ENCODE measurements around the gene ICAM1. TPM values are rescaled to one million over a fixed set of nuclear protein-coding genes. Genes with fewer than 3 reads are reported as not detected.

Gene ICAM1
- polyA plus RNA-seq, 1 of the 3 experiments (the other 2 are of a cell fraction), result 14.5 TPM

DNA sequence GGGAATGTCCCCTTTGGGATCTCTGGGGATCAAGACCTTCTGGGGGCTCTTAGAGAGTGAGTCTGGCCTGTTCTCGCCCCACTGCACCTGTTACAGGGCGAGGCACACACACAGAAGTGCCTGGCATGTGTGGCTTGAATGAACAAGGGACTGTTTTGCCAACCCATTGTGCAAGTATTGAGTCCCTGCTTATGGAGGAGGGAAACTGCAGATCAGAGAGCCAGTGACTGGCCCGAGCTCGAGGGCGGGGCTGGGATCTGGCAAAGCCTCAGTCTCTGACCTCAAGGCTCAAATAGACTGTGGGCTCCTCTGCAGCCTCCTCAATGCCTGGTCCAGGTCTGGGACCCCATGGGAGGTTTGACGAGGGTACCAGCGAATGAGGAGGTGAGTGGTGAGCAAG is 56.9 kb downstream of the ICAM1 start:
- Histone ChIP-seq H2AFZ (ENCODE audit: low read depth) (no peak overlapping the region), H3K36me3 (replicated peaks in 1 of 2; ENCODE audit: control insufficient read depth in 1 of 2, insufficient read depth in 2 of 2, low read length in 1 of 2) (peaks cover 36 to 39% of the 10 kb centered on the region in 2 experiments), H3K9me3 (no peaks in the 10 kb centered on the region), H3K4me1 (ENCODE audit: control insufficient read depth in 1 of 2, insufficient read depth in 2 of 2, low read depth in 1 of 2, low read length in 1 of 2) (peaks cover 0 to 7% of the 10 kb centered on the region in 2 experiments; a peak in 1 of 4 replicates), H3K4me2 (no peak overlapping the region), H3F3A (replicated peaks; ENCODE audit: insufficient read depth) (no peaks in the 10 kb centered on the region), H3K27me3 (ENCODE audit: insufficient read depth) (no peaks in the 10 kb centered on the region), H4K20me1 (ENCODE audit: insufficient read depth) (peaks cover 32% of the 10 kb centered on the region), H3K9ac (no peak overlapping the region), H3K27ac (ENCODE audit: low read depth in 2 of 2, low read length in 1 of 2) (no peak overlapping the region), H3K4me3 (ENCODE audit: low read depth in 2 of 2, low read length in 1 of 2) (no peak overlapping the region), H3K79me2 (ENCODE audit: insufficient read depth) (peaks cover 60% of the 10 kb centered on the region), H3K9me2 (no peaks in the 10 kb centered on the region)
- no peak for TF ChIP-seq NRF1 (IDR thresholded peaks at IDR 0.05; ENCODE audit: low read depth, low read length)
- 95% methylated on average over 7 of the region's 7 CpGs for WGBS (ENCODE audit: low lambda C conversion rate)
- no peak for DNase-seq
- POLR2A ChIA-PET, result interaction anchor here (2.0 kb wide), 1 partner anchor 53 kb away, joined by 7 read pairs; the partner anchor contains the start of gene TYK2
- CTCF ChIA-PET, result no interaction called here

DNA sequence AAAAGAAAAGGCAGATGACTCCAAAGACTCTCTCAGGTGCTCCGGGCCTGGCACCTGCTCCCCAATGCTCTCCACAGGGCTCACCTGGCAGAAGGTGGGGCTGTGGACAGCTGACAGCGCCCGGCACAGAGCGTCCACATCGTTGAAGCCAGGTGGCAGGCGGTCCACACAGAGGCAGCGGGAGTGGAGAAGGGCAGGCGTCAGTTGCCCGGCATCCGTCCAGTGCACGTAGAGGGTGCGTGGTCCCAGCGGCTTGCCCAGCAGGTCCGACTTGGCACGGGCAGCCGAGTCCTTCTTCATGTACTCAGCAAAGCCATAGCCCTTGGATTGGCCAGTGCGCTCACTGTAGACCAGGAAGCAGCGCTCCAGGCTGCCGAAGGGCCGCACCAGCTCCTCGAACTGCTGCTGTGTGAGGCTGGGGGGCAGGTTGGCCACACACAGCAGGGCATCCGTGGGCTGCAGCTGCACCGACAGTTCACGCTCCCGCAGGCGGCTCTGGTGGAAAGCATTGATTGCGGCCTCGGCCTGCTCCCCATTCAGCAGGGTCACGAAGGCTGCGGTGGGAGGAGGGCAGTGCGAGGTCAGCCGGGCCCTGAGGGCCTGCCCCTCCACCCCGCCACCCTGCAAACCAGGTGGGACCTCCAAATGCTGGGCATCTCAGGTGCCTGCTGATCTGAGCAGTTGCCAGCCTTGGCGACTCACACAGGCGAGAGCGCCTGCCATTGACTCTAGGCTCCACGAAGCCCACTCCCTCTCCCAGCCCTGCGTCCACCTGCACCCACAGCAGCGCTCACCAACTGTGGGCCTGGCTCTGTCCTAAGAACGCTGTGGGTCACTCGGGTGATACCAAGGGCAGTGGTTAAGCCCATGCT is 57.9 kb downstream of the ICAM1 start:
- DNase-seq, result no peak
- ChIA-PET CTCF (no interaction called here), POLR2A (no interaction called here)
- H3K27me3 ChIP-seq (ENCODE audit: insufficient read depth), result no peaks in the 10 kb centered on the region
- no peak overlapping the region for H3K4me2 ChIP-seq
- no peaks in the 10 kb centered on the region for H3K9me3 ChIP-seq
- peaks cover 0 to 10% of the 10 kb centered on the region in 2 experiments; a peak in 1 of 4 replicates for H3K4me1 ChIP-seq (ENCODE audit: control insufficient read depth in 1 of 2, insufficient read depth in 2 of 2, low read depth in 1 of 2, low read length in 1 of 2)
- no peak overlapping the region for H3K4me3 ChIP-seq (ENCODE audit: low read depth in 2 of 2, low read length in 1 of 2)
- TF ChIP-seq EP300 (IDR thresholded peaks at IDR 0.05; ENCODE audit: borderline replicate concordance in 1 of 2, low read depth in 1 of 2, low read length in 1 of 2) (no peak), JUND (IDR thresholded peaks at IDR 0.05) (no peak), FOXM1 (IDR thresholded peaks at IDR 0.05; ENCODE audit: low read depth) (no peak), YY1 (IDR thresholded peaks at IDR 0.05; ENCODE audit: low read depth) (no peak), ELF1 (IDR thresholded peaks at IDR 0.05) (no peak), CHD2 (IDR thresholded peaks at IDR 0.05; ENCODE audit: low read length, partially characterized antibody) (no peak), RFX5 (IDR thresholded peaks at IDR 0.05; ENCODE audit: low read length) (no peak)
- TF ChIP-seq, protein P1, sequence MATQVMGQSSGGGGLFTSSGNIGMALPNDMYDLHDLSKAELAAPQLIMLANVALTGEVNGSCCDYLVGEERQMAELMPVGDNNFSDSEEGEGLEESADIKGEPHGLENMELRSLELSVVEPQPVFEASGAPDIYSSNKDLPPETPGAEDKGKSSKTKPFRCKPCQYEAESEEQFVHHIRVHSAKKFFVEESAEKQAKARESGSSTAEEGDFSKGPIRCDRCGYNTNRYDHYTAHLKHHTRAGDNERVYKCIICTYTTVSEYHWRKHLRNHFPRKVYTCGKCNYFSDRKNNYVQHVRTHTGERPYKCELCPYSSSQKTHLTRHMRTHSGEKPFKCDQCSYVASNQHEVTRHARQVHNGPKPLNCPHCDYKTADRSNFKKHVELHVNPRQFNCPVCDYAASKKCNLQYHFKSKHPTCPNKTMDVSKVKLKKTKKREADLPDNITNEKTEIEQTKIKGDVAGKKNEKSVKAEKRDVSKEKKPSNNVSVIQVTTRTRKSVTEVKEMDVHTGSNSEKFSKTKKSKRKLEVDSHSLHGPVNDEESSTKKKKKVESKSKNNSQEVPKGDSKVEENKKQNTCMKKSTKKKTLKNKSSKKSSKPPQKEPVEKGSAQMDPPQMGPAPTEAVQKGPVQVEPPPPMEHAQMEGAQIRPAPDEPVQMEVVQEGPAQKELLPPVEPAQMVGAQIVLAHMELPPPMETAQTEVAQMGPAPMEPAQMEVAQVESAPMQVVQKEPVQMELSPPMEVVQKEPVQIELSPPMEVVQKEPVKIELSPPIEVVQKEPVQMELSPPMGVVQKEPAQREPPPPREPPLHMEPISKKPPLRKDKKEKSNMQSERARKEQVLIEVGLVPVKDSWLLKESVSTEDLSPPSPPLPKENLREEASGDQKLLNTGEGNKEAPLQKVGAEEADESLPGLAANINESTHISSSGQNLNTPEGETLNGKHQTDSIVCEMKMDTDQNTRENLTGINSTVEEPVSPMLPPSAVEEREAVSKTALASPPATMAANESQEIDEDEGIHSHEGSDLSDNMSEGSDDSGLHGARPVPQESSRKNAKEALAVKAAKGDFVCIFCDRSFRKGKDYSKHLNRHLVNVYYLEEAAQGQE (IDR thresholded peaks at IDR 0.05; ENCODE audit: low read depth, low read length), result no peak
- no peaks in the 10 kb centered on the region for H3K9me2 ChIP-seq
- H3K27ac ChIP-seq (ENCODE audit: low read depth in 2 of 2, low read length in 1 of 2), result no peak overlapping the region
- H2AFZ ChIP-seq (ENCODE audit: low read depth), result no peak overlapping the region
- WGBS (ENCODE audit: low lambda C conversion rate), result 92% methylated on average over 14 of the region's 41 CpGs
- H3F3A ChIP-seq (replicated peaks; ENCODE audit: insufficient read depth), result no peaks in the 10 kb centered on the region
- H3K79me2 ChIP-seq (ENCODE audit: insufficient read depth), result peaks cover 65% of the 10 kb centered on the region
- peaks cover 36 to 37% of the 10 kb centered on the region in 2 experiments for H3K36me3 ChIP-seq (replicated peaks in 1 of 2; ENCODE audit: control insufficient read depth in 1 of 2, insufficient read depth in 2 of 2, low read length in 1 of 2)
- H3K9ac ChIP-seq, result no peak overlapping the region
- H4K20me1 ChIP-seq (ENCODE audit: insufficient read depth), result peaks cover 32% of the 10 kb centered on the region
